NCI-H524 treated with DMSO at 0.1 percent for 48 hours (cell line): ENCODE results near the gene SSR2.
A peak's percentile ranks its signal among the peaks of the same experiment; 100 is the strongest.
"Not testable (repeated sequence)": the region's sequence is repeated elsewhere in the genome, so short reads cannot be mapped to it uniquely, and the experiment has no call there.

Experiments used
- DNase-seq: peaks from one replicate; lab custom pipeline; 2025; lab: John Stamatoyannopoulos, UW

SSR2 gene

GRCh38 chr1:155993595-155993994 lies 27.2 kb downstream of the SSR2 start:
- no peak for DNase-seq

- no peak for DNase-seq
These were observed 30.6 kb downstream of the SSR2 start for GRCh38 chr1:155990005-155990739.

GRCh38 chr1:155989242-155990004 lies 31.3 kb downstream of the SSR2 start:
- no peak for DNase-seq

GRCh38 chr1:155984903-155985645 lies 35.7 kb downstream of the SSR2 start:
- DNase-seq: not testable (repeated sequence)

GRCh38 chr1:155984341-155984740 lies 36.4 kb downstream of the SSR2 start:
- DNase-seq: no peak

GRCh38 chr1:155983191-155984024 lies 37.3 kb downstream of the SSR2 start:
- no peak for DNase-seq

- DNase-seq: no peak
These were observed 38.6 kb downstream of the SSR2 start for GRCh38 chr1:155982106-155982505.

GRCh38 chr1:155981266-155982088 lies 39.3 kb downstream of the SSR2 start:
- DNase-seq: no peak

GRCh38 chr1:155979597-155980343 lies 41.0 kb downstream of the SSR2 start:
- no peak for DNase-seq

GRCh38 chr1:155978973-155979429 lies 41.8 kb downstream of the SSR2 start:
- DNase-seq: no peak

- no peak for DNase-seq
These were observed 42.3 kb downstream of the SSR2 start, which contains the start of gene ARHGEF2 for GRCh38 chr1:155978325-155978972. ARHGEF2 (minus strand) TSS chr1:155978547; CDS start chr1:155978427, 120 bp downstream.

- DNase-seq: no peak
These were observed 42.9 kb downstream of the SSR2 start for GRCh38 chr1:155977690-155978324.

- no peak for DNase-seq
These were observed 43.6 kb downstream of the SSR2 start for GRCh38 chr1:155976913-155977689.

- DNase-seq: peak; percentile 72
These were observed 44.5 kb downstream of the SSR2 start for GRCh38 chr1:155976062-155976912.

- no peak for DNase-seq
These were observed 45.2 kb downstream of the SSR2 start for GRCh38 chr1:155975375-155976061.
